HG03060 (cell line): ENCODE results near the gene DYNC2I2.
"Not testable (repeated sequence)": the region's sequence is repeated elsewhere in the genome, so short reads cannot be mapped to it uniquely, and the experiment has no call there.

Experiments
- ATAC-seq: cut with Tn5 transposase; IDR thresholded peaks from one replicate; pipeline ENCODE4 v1.9.1; 2021; ENCODE audit warnings: low read depth, moderate number of reproducible peaks; ENCODE audit not compliant: unreplicated experiment

Gene DYNC2I2

DNA sequence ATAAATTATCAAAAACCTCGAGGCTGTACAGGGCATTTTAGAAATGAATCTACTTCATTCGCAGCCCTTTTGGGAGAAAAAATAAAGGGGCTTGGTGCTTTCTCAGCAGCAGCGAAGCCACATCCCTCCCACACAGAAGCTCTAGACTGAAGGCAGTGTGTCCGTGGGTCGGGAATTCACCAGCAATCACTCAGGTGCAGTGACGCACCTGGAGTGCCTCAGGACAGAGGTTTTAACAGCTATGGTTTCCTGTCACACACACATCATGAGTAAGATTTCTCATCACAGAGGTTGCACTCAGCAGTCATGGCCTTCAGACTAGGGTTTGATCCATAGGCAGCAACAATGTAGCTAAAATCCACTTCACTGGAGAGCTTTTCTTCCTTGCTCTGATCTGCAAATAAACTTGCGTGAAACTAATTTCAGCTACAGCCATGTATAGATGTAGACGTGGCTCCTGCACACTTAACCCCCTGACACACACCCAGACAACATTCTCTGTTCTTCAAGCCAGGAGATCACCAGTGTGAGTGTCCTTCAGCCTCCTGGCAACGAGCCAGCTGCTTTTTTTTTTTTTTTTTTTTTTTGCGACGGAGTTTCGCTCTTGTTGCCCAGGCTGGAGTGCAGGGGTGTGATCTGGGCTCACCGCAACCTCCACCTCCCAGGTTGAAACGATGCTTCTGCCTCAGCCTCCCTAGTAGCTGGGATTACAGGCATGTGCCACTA is 34.8 kb downstream of the DYNC2I2 start:
- no peak for ATAC-seq

DNA sequence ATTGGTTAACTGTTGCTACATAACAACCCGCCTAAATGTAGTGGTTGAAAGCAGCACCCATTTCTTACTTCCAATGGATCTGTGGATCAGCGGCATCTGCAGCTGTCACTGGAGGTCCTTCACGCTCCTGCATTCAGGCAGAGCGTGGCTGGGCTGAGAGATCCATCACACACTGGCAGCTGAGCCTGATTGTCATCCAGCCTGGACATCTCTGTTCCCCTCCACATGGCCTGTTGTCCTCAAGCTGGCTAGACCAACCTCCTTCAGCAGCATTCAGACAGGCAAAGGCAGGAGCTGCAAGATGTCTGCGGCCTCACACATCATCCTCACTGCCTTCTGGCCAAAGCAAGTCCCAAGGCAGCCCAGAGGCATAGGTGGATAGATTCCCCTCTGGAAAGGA is 36.9 kb downstream of the DYNC2I2 start:
- no peak for ATAC-seq

DNA sequence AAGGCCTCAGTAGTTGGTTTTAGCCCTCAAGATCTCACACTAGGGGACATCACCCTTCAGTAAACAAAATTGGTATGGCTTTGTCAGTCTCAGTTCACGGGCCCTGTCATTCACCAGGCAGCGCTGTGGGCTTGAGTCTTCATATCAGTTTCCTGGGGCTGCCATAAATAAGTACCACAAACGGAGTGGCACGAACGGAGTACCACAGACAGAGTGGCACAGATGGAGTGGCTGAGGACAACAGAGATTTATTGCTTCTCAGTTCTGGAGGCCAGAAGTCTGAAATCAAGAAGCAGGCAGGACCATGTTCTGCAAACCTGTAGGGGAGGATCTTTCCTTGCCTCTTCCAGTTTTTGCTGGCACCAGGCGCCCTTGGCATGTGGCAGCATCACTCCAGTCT is 37.5 kb downstream of the DYNC2I2 start:
- no peak for ATAC-seq

DNA sequence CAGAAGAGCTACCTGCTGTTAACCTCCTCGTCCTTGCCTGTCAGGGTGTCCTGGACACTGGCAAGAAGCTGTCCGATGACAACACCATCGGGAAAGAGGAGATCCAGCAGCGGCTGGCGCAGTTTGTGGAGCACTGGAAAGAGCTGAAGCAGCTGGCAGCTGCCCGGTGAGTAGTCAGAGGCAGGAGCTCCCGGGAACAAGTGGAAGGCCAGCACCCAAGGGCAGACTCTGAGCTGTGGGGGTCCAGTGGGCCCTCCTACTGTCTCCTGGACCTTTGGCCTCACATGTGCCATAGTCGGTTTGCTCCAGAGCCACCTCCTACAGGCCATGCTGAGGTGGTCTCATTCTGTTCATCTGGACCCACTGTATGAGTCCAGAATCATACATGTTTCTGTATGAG is 38.7 kb downstream of the DYNC2I2 start:
- no peak for ATAC-seq

DNA sequence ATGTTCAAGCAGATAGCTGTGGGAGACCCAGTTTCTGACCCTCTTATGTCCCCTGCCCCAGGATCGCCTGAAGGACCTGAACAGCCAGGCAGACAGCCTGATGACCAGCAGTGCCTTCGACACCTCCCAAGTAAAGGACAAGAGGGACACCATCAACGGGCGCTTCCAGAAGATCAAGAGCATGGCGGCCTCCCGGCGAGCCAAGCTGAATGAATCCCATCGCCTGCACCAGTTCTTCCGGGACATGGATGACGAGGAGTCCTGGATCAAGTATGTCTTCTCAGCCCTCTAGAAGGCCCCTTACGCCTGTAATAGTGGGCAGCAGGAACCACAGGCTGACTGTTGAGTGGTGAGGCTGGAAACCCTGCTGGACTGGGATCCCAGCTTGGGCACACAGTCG is 41.1 kb downstream of the DYNC2I2 start:
- ATAC-seq = no peak

DNA sequence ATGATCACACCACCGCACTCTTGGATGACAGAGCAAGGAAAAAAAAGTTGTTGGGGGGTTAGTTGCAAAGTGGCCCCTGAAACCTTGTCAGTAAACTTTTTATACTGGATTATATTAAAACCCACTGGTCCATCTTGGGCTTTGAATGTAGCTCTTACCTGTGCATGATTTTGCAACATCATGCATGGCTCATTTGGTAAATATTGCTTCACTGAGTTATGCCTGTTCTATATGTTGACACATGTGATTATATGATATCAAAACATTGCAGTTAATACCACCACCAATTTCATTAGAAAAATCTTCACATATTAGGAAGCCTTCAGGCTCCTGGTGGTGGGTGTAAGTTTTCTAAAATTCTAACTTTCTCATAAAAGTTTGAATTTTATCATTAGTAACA is 41.9 kb downstream of the DYNC2I2 start:
- ATAC-seq = no peak

DNA sequence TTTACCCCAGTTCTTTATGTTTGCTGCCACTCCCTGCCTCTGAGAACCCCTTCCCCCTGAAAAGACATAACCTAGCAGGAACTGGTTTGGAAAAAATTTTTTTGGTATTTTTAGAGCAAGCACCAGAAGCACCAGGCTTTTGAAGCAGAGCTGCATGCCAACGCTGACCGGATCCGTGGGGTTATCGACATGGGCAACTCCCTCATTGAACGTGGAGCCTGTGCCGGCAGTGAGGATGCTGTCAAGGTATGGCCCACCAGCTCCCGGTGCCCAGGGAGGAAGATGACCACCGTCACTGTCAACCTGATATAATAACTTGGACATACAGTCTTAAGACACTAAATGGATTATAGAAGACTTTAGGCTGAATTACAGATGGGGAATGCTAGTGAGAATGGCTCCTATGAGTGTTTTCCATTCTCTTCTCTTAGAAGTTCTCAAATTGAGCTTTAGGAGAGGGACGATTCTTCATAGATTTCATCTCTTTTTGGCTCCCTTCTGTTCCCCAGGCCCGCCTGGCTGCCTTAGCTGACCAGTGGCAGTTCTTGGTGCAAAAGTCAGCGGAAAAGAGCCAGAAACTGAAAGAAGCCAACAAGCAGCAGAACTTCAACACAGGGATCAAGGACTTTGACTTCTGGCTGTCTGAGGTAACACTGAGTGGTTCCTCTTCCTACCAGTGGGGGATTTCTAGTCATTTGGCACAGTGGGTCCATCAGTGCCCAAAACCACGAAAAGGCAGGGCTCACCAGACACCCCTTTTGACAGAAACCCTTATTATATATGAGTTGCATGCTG is 44.9 kb downstream of the DYNC2I2 start:
- no peak for ATAC-seq

DNA sequence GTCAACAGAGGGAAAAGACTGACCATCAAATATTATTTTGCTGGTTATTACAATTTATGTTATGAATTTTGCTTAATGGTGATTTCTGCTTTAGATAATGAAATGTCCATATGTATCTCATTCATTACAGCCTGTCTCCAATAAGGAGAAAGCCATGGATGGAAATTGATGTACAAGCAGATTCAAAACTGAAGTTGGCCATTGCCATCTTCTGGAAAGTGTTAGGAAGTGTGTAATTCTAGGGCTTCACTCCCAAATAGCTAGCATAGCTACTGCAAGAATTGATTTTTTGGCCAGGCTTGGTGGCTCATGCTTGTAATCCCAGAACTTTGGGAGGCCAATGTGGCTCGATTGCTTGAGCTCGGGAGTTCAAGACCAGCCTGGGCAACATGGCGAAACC is 45.8 kb downstream of the DYNC2I2 start:
- no peak for ATAC-seq

DNA sequence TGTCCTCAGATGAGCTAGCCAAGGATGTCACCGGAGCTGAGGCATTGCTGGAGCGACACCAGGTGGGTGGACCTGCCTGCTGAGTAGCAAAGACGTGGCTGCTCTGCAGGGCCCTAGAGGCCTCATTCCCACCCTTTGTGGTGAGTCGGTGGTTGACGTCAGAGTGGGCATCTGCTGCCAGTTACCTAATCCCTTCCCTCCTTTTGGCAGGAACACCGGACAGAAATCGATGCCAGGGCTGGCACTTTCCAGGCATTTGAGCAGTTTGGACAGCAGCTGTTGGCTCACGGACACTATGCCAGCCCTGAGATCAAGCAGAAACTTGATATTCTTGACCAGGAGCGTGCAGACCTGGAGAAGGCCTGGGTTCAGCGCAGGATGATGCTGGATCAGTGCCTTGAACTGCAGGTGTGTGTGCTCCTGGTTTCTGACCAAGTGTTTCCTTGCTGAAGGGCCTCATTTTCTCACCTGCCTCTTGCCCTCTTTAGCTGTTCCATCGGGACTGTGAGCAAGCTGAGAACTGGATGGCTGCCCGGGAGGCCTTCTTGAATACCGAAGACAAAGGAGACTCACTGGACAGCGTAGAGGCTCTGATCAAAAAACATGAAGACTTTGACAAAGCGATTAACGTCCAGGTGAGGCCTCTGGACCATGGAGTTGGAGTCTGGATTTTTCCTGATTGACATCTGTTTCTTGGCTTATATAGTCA is 48.9 kb downstream of the DYNC2I2 start:
- ATAC-seq = no peak

DNA sequence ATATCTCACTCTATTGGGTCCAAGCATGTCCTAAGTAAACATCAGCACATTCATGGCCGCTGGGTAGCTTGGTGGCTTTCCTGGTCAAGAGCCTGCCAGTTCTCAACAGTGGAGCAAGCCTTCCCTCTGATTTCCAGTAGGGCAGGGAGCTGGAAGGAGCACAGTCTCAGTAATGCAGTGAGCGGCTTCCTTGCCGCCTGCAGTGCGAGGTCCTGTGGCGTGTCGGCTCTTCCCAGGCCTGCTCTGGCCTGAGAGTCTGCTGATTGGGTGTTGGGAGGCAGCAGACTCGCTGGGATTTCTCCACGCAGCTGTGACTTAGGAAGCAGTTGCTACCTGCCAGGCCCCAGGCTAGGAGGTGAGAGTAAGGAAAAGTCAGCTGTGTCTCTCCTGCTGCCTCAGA is 53.0 kb downstream of the DYNC2I2 start:
- ATAC-seq = no peak

DNA sequence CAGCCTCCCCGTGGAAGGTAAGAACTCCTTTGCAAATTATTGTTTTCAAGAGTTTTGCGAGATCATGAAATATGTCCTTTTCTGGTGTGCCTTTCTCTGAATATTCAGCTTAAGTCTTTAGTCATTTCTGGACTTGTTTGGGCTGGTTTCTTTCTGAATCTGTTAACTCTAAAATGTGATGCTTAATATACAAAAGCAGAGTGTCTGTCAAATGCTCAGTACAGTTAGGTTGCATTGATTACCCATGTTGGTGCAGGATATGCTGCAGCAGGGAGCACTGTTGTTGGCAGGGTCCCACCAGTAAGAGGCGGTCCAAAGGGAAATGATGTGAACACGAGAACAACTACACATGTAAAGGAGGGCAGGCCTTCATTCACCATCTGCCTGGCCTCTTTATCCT is 56.5 kb downstream of the DYNC2I2 start:
- ATAC-seq = no peak

DNA sequence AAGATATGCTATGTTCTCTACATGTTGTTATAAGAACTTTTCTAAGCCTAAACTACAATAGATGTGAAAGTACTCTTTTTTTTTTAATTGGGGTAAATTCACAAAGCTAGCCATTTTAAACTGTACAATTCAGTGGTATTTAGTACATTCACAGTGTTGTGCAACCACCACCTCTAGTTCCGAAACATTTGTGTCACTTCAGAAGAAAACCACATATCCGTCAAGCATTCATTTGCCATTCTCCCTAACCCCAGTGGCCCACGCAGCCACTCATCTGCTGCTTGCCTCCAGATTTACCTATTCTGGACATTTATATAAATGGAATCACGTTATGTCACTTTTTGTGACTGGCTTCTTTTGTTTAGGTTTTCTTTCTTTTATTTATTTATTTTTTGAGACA is 61.2 kb downstream of the DYNC2I2 start:
- no peak for ATAC-seq

DNA sequence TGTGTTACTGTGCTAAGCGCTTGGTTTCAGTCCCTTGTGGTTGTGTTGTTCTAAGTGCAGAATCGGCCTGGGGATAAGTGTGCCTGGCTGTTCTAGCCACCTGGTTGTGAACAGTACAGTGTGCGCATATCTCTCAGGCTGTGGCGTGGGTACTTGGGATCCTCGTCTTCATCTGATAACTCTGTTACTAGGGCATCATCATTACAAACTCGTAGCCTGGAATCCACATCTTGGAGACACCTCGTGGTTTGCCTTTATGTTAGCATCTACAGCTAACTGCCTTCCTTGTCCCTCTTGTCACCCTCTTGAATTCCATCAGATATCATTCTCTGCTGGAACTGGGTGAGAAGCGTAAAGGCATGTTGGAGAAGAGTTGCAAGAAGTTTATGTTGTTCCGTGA is 62.8 kb downstream of the DYNC2I2 start:
- no peak for ATAC-seq

DNA sequence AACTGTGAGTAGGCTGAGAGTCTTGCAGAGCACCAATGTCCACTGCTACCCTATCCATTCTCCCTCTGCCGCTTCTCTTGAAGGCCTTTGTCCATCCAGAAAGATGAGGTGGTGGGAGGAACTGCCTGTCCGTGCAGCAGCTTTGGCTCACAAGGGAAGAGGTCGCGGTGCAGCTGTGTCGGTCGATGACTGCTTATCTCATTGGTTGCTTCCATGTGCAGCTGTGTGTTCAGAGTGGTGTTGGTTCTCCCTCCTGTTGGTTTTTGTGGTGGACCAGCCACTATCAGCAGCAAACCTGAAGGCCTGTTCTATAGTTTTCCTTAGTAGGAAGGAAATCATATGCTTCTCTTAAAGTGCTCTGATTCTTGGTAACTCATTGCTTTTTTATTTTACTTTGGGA is 63.6 kb downstream of the DYNC2I2 start:
- ATAC-seq = no peak

DNA sequence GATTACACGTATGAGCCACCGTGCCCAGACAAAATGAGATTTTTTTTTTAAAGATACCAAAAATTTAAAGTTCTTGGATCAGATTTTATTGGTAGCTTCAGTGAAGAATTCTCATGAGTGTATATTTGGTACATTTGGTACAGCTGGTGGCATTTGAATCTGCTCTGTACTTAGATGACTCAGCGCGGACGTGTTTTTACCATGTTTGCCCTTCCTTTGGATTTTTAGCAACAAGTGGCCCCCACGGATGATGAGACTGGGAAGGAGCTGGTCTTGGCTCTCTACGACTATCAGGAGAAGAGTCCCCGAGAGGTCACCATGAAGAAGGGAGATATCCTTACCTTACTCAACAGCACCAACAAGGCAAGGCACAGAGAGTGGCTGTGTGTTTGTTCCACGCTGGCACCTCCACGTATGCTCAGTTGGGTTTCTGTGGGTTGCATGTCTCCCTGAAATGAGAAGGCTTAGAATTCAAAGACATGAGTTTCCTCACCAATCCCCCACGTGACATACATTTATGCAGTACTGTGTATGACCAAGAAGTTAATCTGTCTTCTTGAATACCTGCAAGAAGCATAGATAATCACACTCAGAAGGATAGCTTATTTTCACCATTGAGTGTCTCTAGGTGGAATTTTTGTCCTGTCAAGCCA is 67.9 kb downstream of the DYNC2I2 start:
- no peak for ATAC-seq

DNA sequence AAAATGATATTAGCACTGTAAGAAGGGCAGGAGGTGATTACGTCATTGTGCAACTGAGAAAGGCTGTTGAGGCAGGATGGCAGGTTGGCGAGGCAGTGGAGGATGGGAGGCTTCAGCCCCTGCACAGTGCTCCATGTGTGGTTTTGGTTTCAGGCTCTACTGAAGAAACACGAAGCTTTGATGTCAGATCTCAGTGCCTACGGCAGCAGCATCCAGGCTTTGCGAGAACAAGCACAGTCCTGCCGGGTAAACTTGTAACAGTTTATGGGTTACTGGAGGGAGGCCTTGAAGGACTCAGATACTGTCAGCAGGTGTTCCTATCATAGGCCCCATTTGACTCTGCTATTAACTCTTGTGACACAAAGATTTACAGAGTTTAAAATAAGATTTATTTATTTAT is 69.2 kb downstream of the DYNC2I2 start:
- ATAC-seq = no peak

DNA sequence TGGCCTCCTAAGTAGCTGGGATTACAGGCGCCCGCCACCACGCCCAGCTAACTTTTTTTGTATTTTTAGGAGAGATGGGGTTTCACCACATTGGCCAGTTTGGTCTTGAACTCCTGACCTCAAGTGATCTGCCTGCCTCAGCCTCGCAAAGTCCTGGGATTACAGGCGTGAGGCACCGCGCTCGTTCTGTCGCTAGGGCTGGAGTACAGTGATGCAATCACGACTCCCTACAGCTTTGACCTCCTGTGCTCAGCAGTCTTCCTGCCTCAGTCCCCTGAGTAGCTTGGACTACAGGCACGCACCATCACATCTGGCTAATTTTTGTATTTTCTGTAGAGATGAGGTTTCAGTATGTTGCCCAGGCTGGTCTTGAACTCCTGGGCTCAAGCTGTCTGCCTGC is 69.7 kb downstream of the DYNC2I2 start:
- not testable (repeated sequence) for ATAC-seq

DNA sequence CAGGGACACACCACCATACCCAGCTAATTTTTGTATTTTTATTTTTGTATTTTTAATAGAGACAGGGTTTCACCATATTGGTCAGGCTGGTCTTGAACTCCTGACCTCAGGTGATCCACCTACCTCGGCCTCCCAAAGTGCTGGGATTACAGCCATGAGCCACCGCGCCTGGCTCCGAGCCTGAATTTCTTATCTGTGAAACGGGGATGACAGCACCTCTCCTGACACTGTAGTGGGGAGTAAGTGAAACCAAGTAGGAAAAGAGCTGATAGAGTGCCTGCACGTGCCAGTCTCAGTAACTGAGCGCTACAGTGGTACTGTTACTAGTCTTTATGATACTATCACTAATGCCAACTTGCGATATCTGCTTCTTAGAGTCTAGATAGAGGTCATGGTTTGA is 71.5 kb downstream of the DYNC2I2 start:
- not testable (repeated sequence) for ATAC-seq
